CD14-positive monocyte (primary cell): Measurements from ENCODE around the gene TRAPPC3. TPM values are rescaled to one million over a fixed set of nuclear protein-coding genes. Genes with fewer than 3 reads are reported as not detected.
A peak's percentile ranks its signal among the peaks of the same experiment; 100 is the strongest.

ENCODE experiments used
- DNase-seq, 3 donors: peaks; one replicate each; pipeline ENCODE4 v3.0.0-alpha.2; 2011 to 2022
- H2AFZ ChIP-seq: 2 replicates; pipeline ENCODE4 v1.6.0; 2012; ENCODE audit warnings: mild to moderate bottlenecking, low read depth, low read length, inconsistent platforms; ENCODE audit not compliant: insufficient read depth, poor library complexity, severe bottlenecking
- H3K27ac ChIP-seq, 2 donors: 1 replicate in 1 of 2; 2 replicates in 1 of 2; pipeline ENCODE4 v1.5.1; 2012 to 2013; ENCODE audit warnings: low read length in 2 of 2, control low read depth in 1 of 2, inconsistent platforms in 1 of 2, low read depth in 1 of 2, mild to moderate bottlenecking in 1 of 2
- H3K27me3 ChIP-seq, 2 donors: one replicate each; pipeline versions ENCODE4 v1.6.0 to v1.6.1; 2011 to 2013; ENCODE audit warnings: low read length in 2 of 2; ENCODE audit not compliant: control insufficient read depth in 2 of 2, insufficient read depth in 2 of 2
- H3K36me3 ChIP-seq, 2 donors: replicated peaks in 1 of 2; 1 replicate in 1 of 2; 2 replicates in 1 of 2; pipeline versions ENCODE4 v1.5.1 to v1.6.1; 2012 to 2013; ENCODE audit warnings: low read length in 2 of 2, control low read depth in 1 of 2, inconsistent platforms in 1 of 2, mild to moderate bottlenecking in 1 of 2; ENCODE audit not compliant: insufficient read depth in 2 of 2, control insufficient read depth in 1 of 2
- H3K4me1 ChIP-seq, 2 donors: 1 replicate in 1 of 2; 2 replicates in 1 of 2; pipeline versions ENCODE4 v1.5.1 to v1.6.1; 2012 to 2013; ENCODE audit warnings: low read length in 2 of 2, control low read depth in 1 of 2, inconsistent platforms in 1 of 2, mild to moderate bottlenecking in 1 of 2, moderate library complexity in 1 of 2; ENCODE audit not compliant: insufficient read depth in 2 of 2, control insufficient read depth in 1 of 2
- H3K4me2 ChIP-seq: replicated peaks from 2 replicates; pipeline ENCODE3; 2012; ENCODE audit warnings: low read length, moderate library complexity, mild to moderate bottlenecking; ENCODE audit not compliant: poor library complexity, severe bottlenecking; ENCODE audit errors: extremely low read depth
- H3K4me3 ChIP-seq, 3 experiments: fragments of 200-600 bp in 1 of 3; sonication (generic) in 1 of 3; replicated peaks in 1 of 3; 1 replicate in 2 of 3; 2 replicates in 1 of 3; pipeline ENCODE4 v1.5.1; 2011 to 2013; ENCODE audit warnings: low read length in 3 of 3, mild to moderate bottlenecking in 3 of 3, control low read depth in 2 of 3, low read depth in 2 of 3, inconsistent platforms in 1 of 3, moderate library complexity in 1 of 3
- H3K79me2 ChIP-seq: 2 replicates; pipeline ENCODE4 v1.6.0; 2012; ENCODE audit warnings: mild to moderate bottlenecking, control low read depth, inconsistent platforms, low read length, moderate library complexity; ENCODE audit not compliant: insufficient read depth
- H3K9ac ChIP-seq: 2 replicates; pipeline ENCODE4 v1.6.0; 2017; ENCODE audit warnings: low read length, mild to moderate bottlenecking; ENCODE audit not compliant: insufficient read depth, poor library complexity, severe bottlenecking
- H3K9me3 ChIP-seq, 2 donors: replicated peaks in 1 of 2; 1 replicate in 1 of 2; 2 replicates in 1 of 2; pipeline versions ENCODE4 v1.5.1 to v1.6.1; 2012 to 2013; ENCODE audit warnings: low read length in 2 of 2, control low read depth in 1 of 2; ENCODE audit not compliant: control insufficient read depth in 1 of 2, insufficient read depth in 1 of 2
- H4K20me1 ChIP-seq: 2 replicates; pipeline ENCODE4 v1.6.0; 2012; ENCODE audit warnings: mild to moderate bottlenecking, low read length, control low read depth, moderate library complexity; ENCODE audit not compliant: insufficient read depth
- H3K27ac Mint-ChIP-seq, 7 donors: one replicate each; pipeline ENCODE4 v1.8.0; 2020; ENCODE audit warnings: mild to moderate bottlenecking in 7 of 7, mixed read lengths in 7 of 7, moderate library complexity in 6 of 7, inconsistent platforms in 2 of 7
- H3K27me3 Mint-ChIP-seq, 3 donors: one replicate each; pipeline ENCODE4 v1.8.0; 2021 to 2022; ENCODE audit warnings: low read depth in 3 of 3, mild to moderate bottlenecking in 3 of 3, mixed read lengths in 3 of 3, moderate library complexity in 3 of 3, inconsistent platforms in 1 of 3
- H3K36me3 Mint-ChIP-seq, 2 donors: one replicate each; pipeline ENCODE4 v1.8.0; 2020; ENCODE audit warnings: mixed read lengths in 2 of 2, inconsistent platforms in 1 of 2, mild to moderate bottlenecking in 1 of 2
- H3K4me1 Mint-ChIP-seq: one replicate; pipeline ENCODE4 v1.8.0; 2020; ENCODE audit warnings: mild to moderate bottlenecking, mixed read lengths
- H3K4me3 Mint-ChIP-seq, 2 donors: one replicate each; pipeline ENCODE4 v1.8.0; 2020; ENCODE audit warnings: mild to moderate bottlenecking in 2 of 2, mixed read lengths in 2 of 2, moderate library complexity in 1 of 2
- H3K9me3 Mint-ChIP-seq, 7 donors: one replicate each; pipeline ENCODE4 v1.8.0; 2020 to 2022; ENCODE audit warnings: mixed read lengths in 7 of 7, mild to moderate bottlenecking in 6 of 7, moderate library complexity in 6 of 7, inconsistent platforms in 2 of 7
- WGBS: methylation state at CpG from one replicate; pipeline ENCODE4 v1.1.5; 2013; ENCODE audit warnings: missing lambda C conversion rate; ENCODE audit not compliant: insufficient coverage; 5-methylcytosine and 5-hydroxymethylcytosine counted together
- intact Hi-C, 2 donors: fragments of 100-400 bp; cut with micrococcal nuclease; formaldehyde crosslinking; loops; one replicate each; pipeline versions ENCODE4 v1.15.0 to v1.15.1; 2023
- polyA plus RNA-seq, 3 donors: library from polyadenylated mRNA; depleted of rRNA in 1 of 3; unstranded in 2 of 3; stranded (reverse) in 1 of 3; fragments of 300-500 nt in 2 of 3; fragments of >200 nt in 1 of 3; fragmentation: Illumina TruSeq in 2 of 3; gene quantifications; 1 replicate in 2 of 3; 2 replicates in 1 of 3; pipeline ENCODE4 v1.2.3, GENCODE V29; 2012 to 2021
- TF ChIP-seq, protein P1 (sequence below): fragments of 200-600 bp; IDR thresholded peaks from one replicate; pipeline ENCODE4 v1.8.0; 2022; ENCODE audit warnings: antibody characterized with exemption, mild to moderate bottlenecking

The TRAPPC3 gene
- polyA plus RNA-seq, 3 donors: 61.1 to 136 (median 125) TPM

GRCh38 chr1:36164361-36164760 lies 15.1 kb upstream of the TRAPPC3 start:
- H3K4me3 Mint-ChIP-seq: no peak overlapping the region
- peaks cover 99% of the 10 kb centered on the region for H4K20me1 ChIP-seq
- peaks cover 38 to 46% of the 10 kb centered on the region in 2 donors for H3K4me1 ChIP-seq
- H2AFZ ChIP-seq: no peak overlapping the region
- H3K27me3 Mint-ChIP-seq: peaks cover 0 to 2% (median 2%) of the 10 kb centered on the region in 3 donors
- no peak for DNase-seq
- H3K9ac ChIP-seq: no peak overlapping the region
- peak overlapping the region; percentile 50 to 81 (median 78) for H3K27ac Mint-ChIP-seq
- H3K79me2 ChIP-seq: peaks cover 100% of the 10 kb centered on the region
- intact Hi-C loops: no loop called here
- no peak overlapping the region for H3K4me2 ChIP-seq
- no peaks in the 10 kb centered on the region for H3K9me3 ChIP-seq
- no peaks in the 10 kb centered on the region for H3K27me3 ChIP-seq
- peak overlapping the region in 1 of 2 donors; percentile 18 for H3K27ac ChIP-seq
- H3K9me3 Mint-ChIP-seq: peaks cover 0 to 3% (median 0%) of the 10 kb centered on the region in 7 donors
- WGBS: 100% methylated on average over 2 of the region's 2 CpGs
- no peak overlapping the region for H3K4me3 ChIP-seq
- H3K36me3 Mint-ChIP-seq: peaks cover 43 to 56% of the 10 kb centered on the region in 2 donors
- H3K4me1 Mint-ChIP-seq: peaks cover 70% of the 10 kb centered on the region
- H3K36me3 ChIP-seq: peaks cover 11 to 25% of the 10 kb centered on the region in 2 donors
- TF ChIP-seq, protein P1, sequence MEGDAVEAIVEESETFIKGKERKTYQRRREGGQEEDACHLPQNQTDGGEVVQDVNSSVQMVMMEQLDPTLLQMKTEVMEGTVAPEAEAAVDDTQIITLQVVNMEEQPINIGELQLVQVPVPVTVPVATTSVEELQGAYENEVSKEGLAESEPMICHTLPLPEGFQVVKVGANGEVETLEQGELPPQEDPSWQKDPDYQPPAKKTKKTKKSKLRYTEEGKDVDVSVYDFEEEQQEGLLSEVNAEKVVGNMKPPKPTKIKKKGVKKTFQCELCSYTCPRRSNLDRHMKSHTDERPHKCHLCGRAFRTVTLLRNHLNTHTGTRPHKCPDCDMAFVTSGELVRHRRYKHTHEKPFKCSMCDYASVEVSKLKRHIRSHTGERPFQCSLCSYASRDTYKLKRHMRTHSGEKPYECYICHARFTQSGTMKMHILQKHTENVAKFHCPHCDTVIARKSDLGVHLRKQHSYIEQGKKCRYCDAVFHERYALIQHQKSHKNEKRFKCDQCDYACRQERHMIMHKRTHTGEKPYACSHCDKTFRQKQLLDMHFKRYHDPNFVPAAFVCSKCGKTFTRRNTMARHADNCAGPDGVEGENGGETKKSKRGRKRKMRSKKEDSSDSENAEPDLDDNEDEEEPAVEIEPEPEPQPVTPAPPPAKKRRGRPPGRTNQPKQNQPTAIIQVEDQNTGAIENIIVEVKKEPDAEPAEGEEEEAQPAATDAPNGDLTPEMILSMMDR: no peak

DNA sequence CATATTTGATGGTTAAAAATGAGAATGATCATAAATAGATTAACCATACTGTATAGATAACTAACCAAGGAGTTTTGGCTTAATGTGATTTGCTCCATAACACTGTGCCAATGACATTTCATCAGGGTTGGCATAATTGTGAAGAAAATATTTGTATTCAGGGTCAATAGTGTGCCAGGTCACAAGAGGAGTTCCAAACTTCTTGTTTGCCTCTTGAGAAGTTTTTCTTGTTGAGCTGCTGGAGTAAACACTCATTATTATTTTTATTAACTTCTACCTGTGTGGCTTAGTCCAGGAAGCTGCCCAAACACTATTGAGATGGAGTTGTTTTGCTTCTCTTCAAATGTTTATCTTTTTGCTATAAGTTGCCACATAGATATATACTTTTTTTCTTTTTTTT lies 14.1 kb upstream of the TRAPPC3 start:
- Histone ChIP-seq H3K79me2 (peaks cover 100% of the 10 kb centered on the region), H3K4me1 (peaks cover 46 to 55% of the 10 kb centered on the region in 2 donors), H3K27me3 (no peaks in the 10 kb centered on the region), H3K4me3 (no peak overlapping the region), H2AFZ (no peak overlapping the region), H3K27ac (peak overlapping the region in 1 of 2 donors; percentile 88), H4K20me1 (peaks cover 96% of the 10 kb centered on the region), H3K9me3 (no peaks in the 10 kb centered on the region), H3K36me3 (peaks cover 11 to 27% of the 10 kb centered on the region in 2 donors), H3K4me2 (no peak overlapping the region), H3K9ac (no peak overlapping the region)
- TF ChIP-seq, protein P1: no peak
- intact Hi-C loops: no loop called here
- H3K4me3 Mint-ChIP-seq: no peak overlapping the region
- H3K27me3 Mint-ChIP-seq: peaks cover 0 to 2% (median 2%) of the 10 kb centered on the region in 3 donors
- peaks cover 74% of the 10 kb centered on the region for H3K4me1 Mint-ChIP-seq
- H3K9me3 Mint-ChIP-seq: peaks cover 0 to 3% (median 0%) of the 10 kb centered on the region in 7 donors
- H3K27ac Mint-ChIP-seq: peak overlapping the region; percentile 96 to 99 (median 98)
- peaks cover 47 to 56% of the 10 kb centered on the region in 2 donors for H3K36me3 Mint-ChIP-seq
- no peak for DNase-seq
